Fibroblast of lung (primary cell): Measurements from ENCODE around the gene MVP.
"Not testable (repeated sequence)": the region's sequence is repeated elsewhere in the genome, so short reads cannot be mapped to it uniquely, and the experiment has no call there.

ENCODE experiments used
- EZH2 ChIP-seq: IDR thresholded peaks from 2 replicates; pipeline ENCODE4 v1.5.1; 2012; ENCODE audit warnings: low read length, control low read depth, mild to moderate bottlenecking; ENCODE audit errors: missing control alignments
- TF ChIP-seq, protein P1 (sequence below), 2 donors: IDR thresholded peaks in 1 of 2; conservative IDR thresholded peaks in 1 of 2; 1 replicate in 1 of 2; 2 replicates in 1 of 2; pipeline ENCODE4 v1.5.1; 2011 to 2012; ENCODE audit warnings: low read length in 2 of 2, control low read depth in 1 of 2, inconsistent platforms in 1 of 2, low read depth in 1 of 2, mild to moderate bottlenecking in 1 of 2

DNA sequence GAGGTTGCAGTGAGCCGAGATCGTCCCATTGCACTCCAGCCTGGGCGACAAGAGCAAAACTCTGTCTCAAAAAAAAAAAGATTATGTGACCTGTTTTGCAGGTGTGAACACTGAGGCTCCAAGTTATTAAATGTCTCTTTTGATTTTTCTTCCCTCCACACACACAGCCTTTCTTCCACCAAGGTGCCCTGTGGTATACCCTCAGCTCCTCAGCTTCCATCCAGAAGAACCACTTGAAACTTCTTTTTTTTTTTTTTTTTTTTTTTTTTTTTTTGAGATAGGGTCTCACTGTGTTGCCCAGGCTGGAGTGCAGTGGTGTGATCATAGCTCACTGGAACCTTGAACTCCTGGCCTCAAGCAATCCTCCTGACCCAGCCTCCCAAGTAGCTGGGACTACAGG is 69.1 kb downstream of the MVP start:
- TF ChIP-seq, protein P1, sequence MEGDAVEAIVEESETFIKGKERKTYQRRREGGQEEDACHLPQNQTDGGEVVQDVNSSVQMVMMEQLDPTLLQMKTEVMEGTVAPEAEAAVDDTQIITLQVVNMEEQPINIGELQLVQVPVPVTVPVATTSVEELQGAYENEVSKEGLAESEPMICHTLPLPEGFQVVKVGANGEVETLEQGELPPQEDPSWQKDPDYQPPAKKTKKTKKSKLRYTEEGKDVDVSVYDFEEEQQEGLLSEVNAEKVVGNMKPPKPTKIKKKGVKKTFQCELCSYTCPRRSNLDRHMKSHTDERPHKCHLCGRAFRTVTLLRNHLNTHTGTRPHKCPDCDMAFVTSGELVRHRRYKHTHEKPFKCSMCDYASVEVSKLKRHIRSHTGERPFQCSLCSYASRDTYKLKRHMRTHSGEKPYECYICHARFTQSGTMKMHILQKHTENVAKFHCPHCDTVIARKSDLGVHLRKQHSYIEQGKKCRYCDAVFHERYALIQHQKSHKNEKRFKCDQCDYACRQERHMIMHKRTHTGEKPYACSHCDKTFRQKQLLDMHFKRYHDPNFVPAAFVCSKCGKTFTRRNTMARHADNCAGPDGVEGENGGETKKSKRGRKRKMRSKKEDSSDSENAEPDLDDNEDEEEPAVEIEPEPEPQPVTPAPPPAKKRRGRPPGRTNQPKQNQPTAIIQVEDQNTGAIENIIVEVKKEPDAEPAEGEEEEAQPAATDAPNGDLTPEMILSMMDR (conservative IDR thresholded peaks at IDR 0.05 in 1 of 2, IDR thresholded peaks at IDR 0.05 in 1 of 2; ENCODE audit: low read depth in 1 of 2, low read length in 2 of 2), result not testable (repeated sequence)
- not testable (repeated sequence) for TF ChIP-seq EZH2
